HG02840 (cell line): Measurements from ENCODE around the gene LIN28B.
"Not testable (repeated sequence)": the region's sequence is repeated elsewhere in the genome, so short reads cannot be mapped to it uniquely, and the experiment has no call there.

Source experiments
- ATAC-seq: cut with Tn5 transposase; IDR thresholded peaks from one replicate; pipeline ENCODE4 v1.9.1; 2021; ENCODE audit warnings: mild to moderate bottlenecking, moderate library complexity, moderate number of reproducible peaks; ENCODE audit not compliant: unreplicated experiment, low FRiP score

Gene LIN28B

GRCh38 chr6:104956731-104957294, at the start of gene LIN28B:
TSS of gene LIN28B (plus strand) at chr6:104957107. CDS start at chr6:104957251, 144 bp downstream.
- ATAC-seq = no peak

GRCh38 chr6:104908031-104908887, 48.6 kb upstream of the LIN28B start:
- no peak for ATAC-seq

GRCh38 chr6:104908888-104909525, 47.9 kb upstream of the LIN28B start:
- no peak for ATAC-seq

GRCh38 chr6:104921896-104922295, 35.0 kb upstream of the LIN28B start:
- no peak for ATAC-seq

GRCh38 chr6:104928141-104928540, 28.8 kb upstream of the LIN28B start:
- no peak for ATAC-seq

- no peak for ATAC-seq
Observed at GRCh38 chr6:104929353-104929752, 27.6 kb upstream of the LIN28B start.

GRCh38 chr6:104930939-104931338, 26.0 kb upstream of the LIN28B start:
- no peak for ATAC-seq

GRCh38 chr6:104936766-104937535, 20.0 kb upstream of the LIN28B start:
- no peak for ATAC-seq

- ATAC-seq = no peak
Observed at GRCh38 chr6:104940238-104940892, 16.5 kb upstream of the LIN28B start.

- no peak for ATAC-seq
Observed at GRCh38 chr6:104940893-104941728, 15.8 kb upstream of the LIN28B start.

- no peak for ATAC-seq
Observed at GRCh38 chr6:104941729-104942091, 15.2 kb upstream of the LIN28B start.

- ATAC-seq = no peak
Observed at GRCh38 chr6:104943781-104944180, 13.1 kb upstream of the LIN28B start.

- ATAC-seq = no peak
Observed at GRCh38 chr6:104949206-104949605, 7.7 kb upstream of the LIN28B start.

GRCh38 chr6:104951677-104952076, 5.2 kb upstream of the LIN28B start:
- no peak for ATAC-seq

GRCh38 chr6:104952911-104953399, 4.0 kb upstream of the LIN28B start:
- ATAC-seq = no peak

GRCh38 chr6:104953400-104954189, 3.3 kb upstream of the LIN28B start:
- ATAC-seq = not testable (repeated sequence)

- ATAC-seq = no peak
Observed at GRCh38 chr6:104954190-104954797, 2.6 kb upstream of the LIN28B start.

GRCh38 chr6:104955491-104955890, 1.4 kb upstream of the LIN28B start:
- no peak for ATAC-seq
